ENCODE results near the gene KSR2.

The KSR2 gene

GRCh38 chr12:117703584-117703983 lies 265.2 kb downstream of the KSR2 start:
- DNase-seq (no peak), ATAC-seq (no peak)
- Mint-ChIP-seq H3K4me1 (no peaks in the 10 kb centered on the region), H3K9me3 (peaks cover 0 to 5% of the 10 kb centered on the region in 2 donors), H3K4me3 (no peak overlapping the region), H3K27ac (no peak overlapping the region), H3K27me3 (no peaks in the 10 kb centered on the region)

- ATAC-seq = no peak
- peaks cover 0 to 5% of the 10 kb centered on the region in 2 donors for H3K9me3 Mint-ChIP-seq
- H3K27me3 Mint-ChIP-seq = no peaks in the 10 kb centered on the region
- H3K4me3 Mint-ChIP-seq = no peak overlapping the region
- H3K27ac Mint-ChIP-seq = no peak overlapping the region
- H3K4me1 Mint-ChIP-seq = no peaks in the 10 kb centered on the region
- no peak for DNase-seq
These were observed 266.0 kb downstream of the KSR2 start for GRCh38 chr12:117702741-117703140.

GRCh38 chr12:117699575-117699974 lies 269.2 kb downstream of the KSR2 start:
- ATAC-seq = no peak
- Mint-ChIP-seq H3K27ac (no peak overlapping the region), H3K27me3 (no peaks in the 10 kb centered on the region), H3K4me1 (no peaks in the 10 kb centered on the region), H3K9me3 (peaks cover 0 to 14% of the 10 kb centered on the region in 2 donors), H3K4me3 (no peak overlapping the region)
- no peak for DNase-seq

GRCh38 chr12:117699118-117699517 lies 269.7 kb downstream of the KSR2 start:
- Mint-ChIP-seq H3K4me3 (no peak overlapping the region), H3K9me3 (peaks cover 3 to 18% of the 10 kb centered on the region in 2 donors), H3K4me1 (no peaks in the 10 kb centered on the region), H3K27me3 (no peaks in the 10 kb centered on the region), H3K27ac (no peak overlapping the region)
- DNase-seq (no peak), ATAC-seq (no peak)

GRCh38 chr12:117695956-117696355 lies 272.8 kb downstream of the KSR2 start:
- no peaks in the 10 kb centered on the region for H3K27me3 Mint-ChIP-seq
- DNase-seq (no peak), ATAC-seq (no peak)
- H3K9me3 Mint-ChIP-seq = peaks cover 13 to 34% of the 10 kb centered on the region in 2 donors
- no peaks in the 10 kb centered on the region for H3K4me1 Mint-ChIP-seq
- H3K4me3 Mint-ChIP-seq = no peak overlapping the region
- H3K27ac Mint-ChIP-seq = no peak overlapping the region

DNA sequence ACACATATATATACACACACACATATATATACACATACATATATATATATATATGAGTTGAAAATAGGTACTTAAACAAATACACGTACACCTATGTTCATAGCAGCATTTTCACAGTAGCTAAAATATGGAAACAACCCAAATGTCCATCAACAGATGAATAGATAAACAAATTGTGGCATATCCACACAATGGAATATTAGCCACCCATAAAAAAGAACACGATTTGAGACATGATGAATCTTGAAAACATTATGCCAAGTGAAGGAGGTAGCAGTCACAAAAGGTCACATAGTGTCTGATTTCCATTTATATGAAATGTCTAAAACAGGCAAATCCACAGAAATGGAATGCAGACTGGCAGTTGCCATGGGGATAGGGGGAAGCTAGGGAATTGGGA lies 276.3 kb downstream of the KSR2 start:
- H3K4me3 Mint-ChIP-seq = no peak overlapping the region
- ATAC-seq (no peak), DNase-seq (no peak)
- no peaks in the 10 kb centered on the region for H3K27me3 Mint-ChIP-seq
- H3K9me3 Mint-ChIP-seq = peaks cover 13 to 29% of the 10 kb centered on the region in 2 donors
- peak overlapping the region in 1 of 2 donors; percentile 13 for H3K27ac Mint-ChIP-seq
- H3K4me1 Mint-ChIP-seq = no peaks in the 10 kb centered on the region

DNA sequence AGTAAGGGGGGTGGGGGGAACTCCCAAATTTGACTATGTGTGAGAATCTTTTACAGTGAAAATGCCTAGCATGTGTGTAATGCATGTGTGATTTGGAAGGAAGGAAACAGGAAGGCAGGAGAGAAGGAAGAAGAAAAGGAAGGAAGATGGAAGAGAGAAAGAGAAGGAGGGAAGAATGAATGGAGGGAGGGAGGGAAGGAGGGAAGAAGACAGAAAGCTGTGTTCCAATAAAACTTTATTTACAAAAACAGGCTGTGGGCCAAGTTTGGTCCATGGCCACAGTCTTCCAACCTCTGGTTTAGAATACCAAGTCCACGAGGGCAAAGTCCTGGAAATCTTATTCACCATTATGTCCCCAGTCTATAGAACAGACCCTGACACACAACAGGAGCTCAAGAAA lies 278.9 kb downstream of the KSR2 start:
- Mint-ChIP-seq H3K27ac (no peak overlapping the region), H3K27me3 (peaks cover 8% of the 10 kb centered on the region)
- ATAC-seq = no peak

DNA sequence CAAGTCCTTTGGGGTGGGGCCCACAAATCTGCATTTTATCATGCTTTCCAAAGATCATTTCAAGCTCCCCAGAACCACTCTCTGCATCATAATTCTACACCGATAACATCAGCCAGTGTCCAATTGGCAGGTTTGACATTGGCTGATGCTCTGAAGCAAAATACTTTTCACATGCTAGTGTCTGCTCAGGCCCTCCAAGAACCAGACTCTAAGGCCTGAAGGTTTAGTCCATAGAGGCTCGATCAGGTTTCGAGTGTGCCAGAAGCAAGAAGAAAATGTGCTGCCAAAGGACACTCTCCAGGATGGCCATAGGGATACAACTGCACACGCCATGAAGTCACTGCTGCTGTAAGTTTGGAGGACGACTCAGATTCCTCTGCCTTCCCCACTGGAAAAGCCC lies 280.3 kb downstream of the KSR2 start:
- H3K27ac Mint-ChIP-seq = no peak overlapping the region
- DNase-seq (no peak), ATAC-seq (no peak)
- H3K27me3 Mint-ChIP-seq = peaks cover 13% of the 10 kb centered on the region
- H3K4me3 Mint-ChIP-seq = no peak overlapping the region
- H3K4me1 Mint-ChIP-seq = no peaks in the 10 kb centered on the region
- H3K9me3 Mint-ChIP-seq = peaks cover 5 to 12% of the 10 kb centered on the region in 2 donors

More for the DNA sequence above, 278.9 kb downstream of the KSR2 start:
- DNase-seq = no peak
- peaks cover 13 to 23% of the 10 kb centered on the region in 2 donors for H3K9me3 Mint-ChIP-seq
- H3K4me1 Mint-ChIP-seq = no peaks in the 10 kb centered on the region
- no peak overlapping the region for H3K4me3 Mint-ChIP-seq

DNA sequence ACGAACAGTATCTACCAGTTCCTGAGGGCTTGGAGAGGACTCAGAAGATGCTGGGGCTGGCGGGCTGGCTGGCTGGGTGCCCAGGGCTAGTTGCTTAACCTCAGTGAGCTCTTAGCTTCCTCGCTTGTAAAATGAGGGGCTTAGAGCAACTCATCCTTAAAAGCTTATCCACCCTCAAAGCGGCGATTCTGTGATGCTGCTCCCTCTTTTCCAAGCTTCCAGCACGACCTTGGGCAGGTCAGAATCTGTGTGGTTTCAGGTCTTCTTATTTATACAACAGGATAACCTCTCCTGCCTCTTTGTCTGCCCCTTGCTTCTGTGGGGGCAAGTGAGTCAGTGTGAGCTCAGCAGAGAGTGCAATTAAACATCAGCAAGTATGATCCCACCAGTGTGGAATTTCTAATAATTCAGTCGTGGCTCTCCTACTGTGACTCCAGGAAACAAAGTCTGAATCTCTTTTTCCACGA lies 281.8 kb downstream of the KSR2 start:
- peaks cover 0 to 9% of the 10 kb centered on the region in 2 donors for H3K9me3 Mint-ChIP-seq
- no peak overlapping the region for H3K4me3 Mint-ChIP-seq
- no peaks in the 10 kb centered on the region for H3K4me1 Mint-ChIP-seq
- H3K27me3 Mint-ChIP-seq = peaks cover 13% of the 10 kb centered on the region
- ATAC-seq = no peak
- no peak for DNase-seq
- H3K27ac Mint-ChIP-seq = no peak overlapping the region

- H3K27me3 Mint-ChIP-seq = peaks cover 17% of the 10 kb centered on the region
- DNase-seq (no peak), ATAC-seq (no peak)
- peak overlapping the region in 1 of 2 donors; percentile 21 for H3K27ac Mint-ChIP-seq
- peaks cover 0 to 2% of the 10 kb centered on the region in 2 donors for H3K9me3 Mint-ChIP-seq
- H3K4me3 Mint-ChIP-seq = no peak overlapping the region
- H3K4me1 Mint-ChIP-seq = no peaks in the 10 kb centered on the region
These were observed 282.6 kb downstream of the KSR2 start for GRCh38 chr12:117686210-117686609.

DNA sequence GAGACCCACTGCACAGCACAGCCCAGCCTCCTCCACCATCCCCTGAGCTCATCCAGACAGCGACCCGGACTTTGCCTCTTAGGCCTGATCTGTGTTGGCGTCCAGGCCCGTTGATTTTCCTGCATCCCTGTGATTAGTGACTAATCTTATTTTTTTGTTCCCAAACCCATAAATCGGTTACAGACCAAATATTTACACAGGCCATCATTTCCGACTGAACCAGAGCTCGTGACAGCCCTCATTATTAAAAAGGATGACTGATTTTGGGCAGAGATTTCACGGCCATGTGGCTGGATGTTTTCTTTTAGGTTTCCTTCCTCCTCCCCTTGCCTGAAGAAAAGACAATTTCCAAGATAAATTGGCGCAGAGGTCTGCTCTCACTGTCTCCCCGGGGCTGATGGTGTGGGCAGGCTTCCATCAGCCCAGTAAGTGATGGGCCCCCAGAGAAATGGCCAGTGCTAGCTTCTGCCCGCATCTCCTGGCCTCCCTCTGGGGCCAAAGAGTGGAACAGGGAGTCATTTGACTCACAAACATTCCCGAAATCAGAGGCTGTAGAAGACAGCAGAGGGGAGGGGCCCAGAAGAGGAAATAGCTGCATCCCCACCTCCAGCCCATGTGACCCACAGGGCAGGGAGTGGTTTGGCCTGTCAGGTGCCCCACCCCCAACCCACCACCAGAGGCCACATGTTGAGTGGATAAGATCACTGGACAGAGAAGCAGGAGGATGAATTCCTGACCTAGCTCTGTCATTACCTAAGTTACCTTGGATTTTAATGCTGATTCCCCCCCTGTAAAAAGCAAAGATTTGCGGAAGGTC lies 283.5 kb downstream of the KSR2 start:
- peaks cover 20% of the 10 kb centered on the region for H3K27me3 Mint-ChIP-seq
- H3K9me3 Mint-ChIP-seq = no peaks in the 10 kb centered on the region
- ATAC-seq (no peak), DNase-seq (no peak)
- peak overlapping the region in 1 of 2 donors; percentile 93 for H3K27ac Mint-ChIP-seq
- H3K4me3 Mint-ChIP-seq = no peak overlapping the region
- H3K4me1 Mint-ChIP-seq = no peaks in the 10 kb centered on the region

DNA sequence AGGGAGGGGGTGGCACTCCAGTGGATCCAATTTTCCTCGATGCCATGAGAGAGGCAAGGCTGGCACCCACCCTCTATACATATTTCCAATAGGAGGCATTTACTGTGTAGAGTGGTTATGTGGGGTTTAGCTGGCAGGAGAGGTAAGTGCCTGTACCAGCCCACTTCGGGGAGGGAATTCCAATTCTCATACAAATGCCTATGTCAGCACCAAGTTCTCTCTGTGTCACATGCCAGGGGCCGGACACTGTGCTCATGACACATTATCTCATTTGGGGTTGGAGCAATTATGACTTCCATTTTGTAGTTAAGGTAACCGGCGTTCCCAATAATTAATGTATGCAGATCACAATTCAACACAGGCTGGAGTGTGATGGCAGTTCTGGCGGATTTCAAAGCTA lies 284.3 kb downstream of the KSR2 start:
- H3K4me1 Mint-ChIP-seq = no peaks in the 10 kb centered on the region
- H3K9me3 Mint-ChIP-seq = no peaks in the 10 kb centered on the region
- H3K4me3 Mint-ChIP-seq = no peak overlapping the region
- no peak for DNase-seq
- ATAC-seq = no peak
- peaks cover 20% of the 10 kb centered on the region for H3K27me3 Mint-ChIP-seq
- H3K27ac Mint-ChIP-seq = no peak overlapping the region

- Mint-ChIP-seq H3K9me3 (peaks cover 0 to 7% of the 10 kb centered on the region in 2 donors), H3K4me1 (no peaks in the 10 kb centered on the region), H3K27ac (no peak overlapping the region), H3K27me3 (peaks cover 16% of the 10 kb centered on the region), H3K4me3 (no peak overlapping the region)
- ATAC-seq (no peak), DNase-seq (no peak)
These were observed 288.5 kb downstream of the KSR2 start for GRCh38 chr12:117680312-117680711.

DNA sequence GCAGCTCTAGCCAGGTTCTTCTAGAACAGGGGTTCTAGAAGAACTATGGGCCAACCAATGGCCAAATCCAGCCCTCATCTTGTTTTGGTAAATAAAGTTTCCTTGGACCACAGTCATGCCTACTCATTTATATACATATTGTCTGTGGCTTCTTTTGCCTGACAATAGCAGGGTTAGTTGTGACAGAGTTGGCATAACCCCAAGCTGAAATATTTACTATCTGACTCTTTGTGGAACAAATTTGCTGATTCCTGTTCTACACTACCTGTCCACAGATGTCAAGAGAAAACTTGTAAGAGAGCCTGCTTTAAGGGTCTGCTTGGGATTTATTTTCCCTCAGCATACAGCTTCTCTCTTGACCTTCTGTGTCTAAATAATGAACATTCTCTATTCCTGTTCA lies 289.0 kb downstream of the KSR2 start:
- H3K27ac Mint-ChIP-seq = no peak overlapping the region
- no peak for DNase-seq
- H3K4me3 Mint-ChIP-seq = no peak overlapping the region
- ATAC-seq = no peak
- H3K27me3 Mint-ChIP-seq = peaks cover 12% of the 10 kb centered on the region
- no peaks in the 10 kb centered on the region for H3K4me1 Mint-ChIP-seq
- peaks cover 3 to 11% of the 10 kb centered on the region in 2 donors for H3K9me3 Mint-ChIP-seq

- Mint-ChIP-seq H3K27ac (no peak overlapping the region), H3K9me3 (peaks cover 10 to 25% of the 10 kb centered on the region in 2 donors), H3K4me1 (no peaks in the 10 kb centered on the region), H3K27me3 (no peaks in the 10 kb centered on the region), H3K4me3 (no peak overlapping the region)
- DNase-seq (no peak), ATAC-seq (no peak)
These were observed 294.0 kb downstream of the KSR2 start for GRCh38 chr12:117674763-117675162.

DNA sequence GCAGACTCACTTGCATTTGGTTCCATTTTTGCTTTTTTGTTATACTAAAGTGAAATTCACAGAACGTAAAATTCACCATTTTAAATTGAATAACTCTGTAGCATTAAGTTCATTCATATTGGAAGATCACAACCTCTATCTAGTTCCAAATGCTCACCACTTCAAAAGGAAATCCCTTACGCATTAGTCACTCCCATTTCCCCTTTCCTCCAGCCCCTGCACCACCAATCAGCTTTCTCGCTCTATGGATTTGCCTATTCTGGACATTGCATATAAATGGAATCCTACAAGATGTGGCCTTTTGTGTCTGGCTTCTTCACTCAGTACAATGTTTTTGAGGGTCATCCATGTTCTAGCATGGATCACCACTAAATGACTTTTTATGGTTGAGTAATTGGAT lies 294.5 kb downstream of the KSR2 start:
- Mint-ChIP-seq H3K27me3 (no peaks in the 10 kb centered on the region), H3K4me3 (no peak overlapping the region), H3K9me3 (peaks cover 10 to 25% of the 10 kb centered on the region in 2 donors), H3K4me1 (no peaks in the 10 kb centered on the region), H3K27ac (no peak overlapping the region)
- DNase-seq (no peak), ATAC-seq (no peak)

Measured in stimulated activated naive CD8-positive, alpha-beta T cell treated with anti-CD3 and anti-CD28 coated beads, Interleukin-15, amount 100 ng/mL, for 72 hours (primary cell).